Naive thymus-derived CD4-positive, alpha-beta T cell (primary cell): ENCODE results near the gene MBP. TPM values are rescaled to one million over a fixed set of nuclear protein-coding genes. Genes with fewer than 3 reads are reported as not detected.

Source experiments
- ATAC-seq: fragments of 150-1000 bp; cut with Tn5 transposase; 2 replicates; pipeline ENCODE4 v1.10.0; 2021; ENCODE audit warnings: mild to moderate bottlenecking, moderate library complexity
- CTCF ChIA-PET: fragments of 350-600 bp; sonication (Branson Sonifier 250); formaldehyde crosslinking; loops from one replicate; lab custom pipeline; 2021; ENCODE audit warnings: antibody characterized with exemption; lab: Charles Lee
- POLR2A ChIA-PET: fragments of 350-600 bp; sonication (Branson Sonifier 250); formaldehyde crosslinking; loops from one replicate; lab custom pipeline; 2021; ENCODE audit warnings: antibody characterized with exemption, inconsistent platforms; lab: Charles Lee
- DNase-seq, 9 donors: peaks; one replicate each; pipeline versions ENCODE4 v3.0.0 to v3.0.0-alpha.2; 2020 to 2022; ENCODE audit warnings: mixed read lengths in 1 of 9
- H3K27ac ChIP-seq: one replicate; pipeline ENCODE4 v1.7.0; 2013; ENCODE audit warnings: mild to moderate bottlenecking, low read depth, low read length, moderate library complexity
- H3K27me3 ChIP-seq, 2 donors: one replicate each; pipeline ENCODE4 v1.7.0; 2013; ENCODE audit warnings: low read length in 2 of 2, mild to moderate bottlenecking in 2 of 2, moderate library complexity in 2 of 2; ENCODE audit not compliant: control insufficient read depth in 2 of 2, insufficient read depth in 2 of 2
- H3K36me3 ChIP-seq, 3 experiments: 1 replicate in 2 of 3; 2 replicates in 1 of 3; pipeline ENCODE4 v1.7.0; 2013; ENCODE audit warnings: low read length in 3 of 3, mild to moderate bottlenecking in 3 of 3, moderate library complexity in 1 of 3; ENCODE audit not compliant: insufficient read depth in 3 of 3, control insufficient read depth in 2 of 3
- H3K4me1 ChIP-seq, 2 donors: one replicate each; pipeline ENCODE4 v1.7.0; 2013; ENCODE audit warnings: low read length in 2 of 2, mild to moderate bottlenecking in 2 of 2, moderate library complexity in 1 of 2; ENCODE audit not compliant: control insufficient read depth in 2 of 2, insufficient read depth in 2 of 2
- H3K4me3 ChIP-seq: 2 replicates; pipeline ENCODE4 v1.7.0; 2013; ENCODE audit warnings: mild to moderate bottlenecking, low read length
- H3K9me3 ChIP-seq, 3 experiments: 1 replicate in 2 of 3; 2 replicates in 1 of 3; pipeline ENCODE4 v1.7.0; 2013; ENCODE audit warnings: low read length in 3 of 3; ENCODE audit not compliant: control insufficient read depth in 2 of 3
- H3K27ac Mint-ChIP-seq, 9 donors: one replicate each; pipeline ENCODE4 v1.8.0; 2020 to 2022; ENCODE audit warnings: mixed read lengths in 9 of 9, mild to moderate bottlenecking in 8 of 9, moderate library complexity in 5 of 9, inconsistent platforms in 2 of 9
- H3K27me3 Mint-ChIP-seq, 5 donors: one replicate each; pipeline ENCODE4 v1.8.0; 2021 to 2022; ENCODE audit warnings: mixed read lengths in 5 of 5, mild to moderate bottlenecking in 1 of 5
- H3K36me3 Mint-ChIP-seq, 5 donors: one replicate each; pipeline ENCODE4 v1.8.0; 2020 to 2022; ENCODE audit warnings: mixed read lengths in 5 of 5, mild to moderate bottlenecking in 3 of 5, inconsistent platforms in 1 of 5
- H3K4me1 Mint-ChIP-seq, 7 donors: one replicate each; pipeline ENCODE4 v1.8.0; 2020 to 2022; ENCODE audit warnings: mixed read lengths in 7 of 7, mild to moderate bottlenecking in 3 of 7, inconsistent platforms in 1 of 7
- H3K4me3 Mint-ChIP-seq, 10 donors: one replicate each; pipeline ENCODE4 v1.8.0; 2020 to 2022; ENCODE audit warnings: mild to moderate bottlenecking in 10 of 10, mixed read lengths in 10 of 10, moderate library complexity in 6 of 10, inconsistent platforms in 2 of 10
- H3K9me3 Mint-ChIP-seq, 11 donors: one replicate each; pipeline ENCODE4 v1.8.0; 2020 to 2022; ENCODE audit warnings: mixed read lengths in 11 of 11, mild to moderate bottlenecking in 4 of 11, inconsistent platforms in 1 of 11, moderate library complexity in 1 of 11
- intact Hi-C, 2 donors: fragments of 100-400 bp; cut with micrococcal nuclease; formaldehyde crosslinking; loops; one replicate each; pipeline ENCODE4 v1.15.1; 2023
- polyA plus RNA-seq, 2 donors: library from polyadenylated mRNA; unstranded; fragments of 300-500 nt; fragmentation: Illumina TruSeq; gene quantifications; one replicate each; pipeline ENCODE4 v1.2.3, GENCODE V29; 2021
- total RNA-seq, 6 experiments: library from RNA in 5 of 6; stranded (reverse) in 5 of 6; gene quantifications; 1 replicate in 5 of 6; 2 replicates in 1 of 6; pipeline ENCODE4 v1.2.3 and lab custom pipeline; 2021 to 2026

The MBP gene
- total and polyA plus RNA-seq, 7 experiments from 2014 or later, result 88.3 to 152 (median 107) TPM

DNA sequence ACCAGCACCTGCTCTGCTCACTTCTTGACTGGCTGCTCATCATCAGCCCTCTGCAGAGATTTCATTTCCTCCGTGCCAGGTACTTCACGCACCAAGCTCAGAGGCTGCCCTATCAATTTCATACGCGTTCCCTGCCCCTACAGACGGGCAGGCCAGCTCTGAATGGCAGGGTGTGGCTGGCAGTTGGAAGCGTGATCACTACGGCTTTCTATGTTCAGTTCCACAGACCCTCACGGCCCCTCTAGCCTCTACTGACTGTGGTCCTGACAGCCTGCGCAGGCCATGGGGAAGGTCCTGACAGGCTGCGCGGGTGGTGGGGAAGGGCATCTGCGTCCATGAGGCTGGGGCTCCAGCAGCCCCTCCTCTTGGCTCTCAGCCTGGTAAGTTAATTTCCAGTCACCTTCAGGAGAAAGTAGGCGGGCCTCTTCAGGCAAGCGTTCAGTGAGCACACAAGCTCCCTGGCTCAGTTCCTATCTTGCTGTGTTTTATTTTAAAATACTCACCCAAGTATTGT is 155.4 kb downstream of the MBP start:
- H3K4me1 ChIP-seq, result no peaks in the 10 kb centered on the region
- Mint-ChIP-seq H3K4me3 (no peak overlapping the region), H3K36me3 (peaks cover 0 to 4% (median 0%) of the 10 kb centered on the region in 5 donors), H3K9me3 (no peaks in the 10 kb centered on the region), H3K27me3 (no peaks in the 10 kb centered on the region), H3K4me1 (peaks cover 0 to 1% (median 0%) of the 10 kb centered on the region in 7 donors), H3K27ac (no peak overlapping the region)
- intact Hi-C loops, result no loop called here
- H3K36me3 ChIP-seq, result no peaks in the 10 kb centered on the region
- POLR2A ChIA-PET, result no interaction called here
- no peak overlapping the region for H3K27ac ChIP-seq
- H3K9me3 ChIP-seq, result no peaks in the 10 kb centered on the region
- no peaks in the 10 kb centered on the region for H3K27me3 ChIP-seq
- CTCF ChIA-PET, result interaction anchor here (0.8 kb wide), 1 partner anchor 174 kb away, joined by 3 read pairs; no protein-coding TSS in a partner anchor
- ATAC-seq, result no peak
- H3K4me3 ChIP-seq, result no peak overlapping the region
- DNase-seq, result no peak

DNA sequence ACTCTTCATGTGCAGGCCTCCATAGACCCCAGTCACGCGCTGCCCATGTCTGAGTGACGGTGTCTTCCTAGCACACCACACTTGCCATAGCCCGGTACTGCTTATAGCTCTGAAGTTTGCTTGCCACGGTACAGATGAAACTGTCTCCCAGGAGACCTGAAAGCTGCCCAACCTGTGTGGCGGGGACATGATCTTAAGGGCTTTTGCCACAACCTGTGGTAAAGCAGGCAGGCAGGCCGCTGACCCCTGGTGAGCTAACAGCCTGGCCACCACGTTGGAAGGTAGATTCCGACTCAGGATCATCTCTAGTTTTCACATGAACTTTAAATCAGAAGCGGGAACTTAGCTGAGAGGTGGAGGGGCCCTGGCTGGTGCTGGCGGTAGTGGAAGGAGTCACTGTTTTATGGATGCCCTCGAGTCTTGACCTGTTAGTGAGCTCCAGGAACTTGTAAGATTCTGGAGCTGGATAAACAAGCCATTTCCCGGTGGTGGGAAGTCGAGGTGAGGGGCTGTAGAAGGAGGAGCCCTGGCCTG is 156.9 kb downstream of the MBP start:
- Mint-ChIP-seq H3K9me3 (no peaks in the 10 kb centered on the region), H3K36me3 (peaks cover 0 to 4% (median 0%) of the 10 kb centered on the region in 5 donors), H3K4me1 (peaks cover 0 to 10% (median 5%) of the 10 kb centered on the region in 7 donors), H3K4me3 (no peak overlapping the region), H3K27me3 (no peaks in the 10 kb centered on the region), H3K27ac (peak overlapping the region in 1 of 9 donors; percentile 53)
- H3K4me3 ChIP-seq, result no peak overlapping the region
- H3K4me1 ChIP-seq, result peaks cover 0 to 2% of the 10 kb centered on the region in 2 donors
- ATAC-seq, result no peak
- ChIA-PET CTCF (no interaction called here), POLR2A (interaction anchor here (0.8 kb wide), 1 partner anchor 132 kb away, joined by 7 read pairs; no protein-coding TSS in a partner anchor)
- no peak for DNase-seq
- H3K27me3 ChIP-seq, result no peaks in the 10 kb centered on the region
- intact Hi-C loops, result no loop called here
- no peaks in the 10 kb centered on the region for H3K36me3 ChIP-seq
- no peak overlapping the region for H3K27ac ChIP-seq
- H3K9me3 ChIP-seq, result no peaks in the 10 kb centered on the region

DNA sequence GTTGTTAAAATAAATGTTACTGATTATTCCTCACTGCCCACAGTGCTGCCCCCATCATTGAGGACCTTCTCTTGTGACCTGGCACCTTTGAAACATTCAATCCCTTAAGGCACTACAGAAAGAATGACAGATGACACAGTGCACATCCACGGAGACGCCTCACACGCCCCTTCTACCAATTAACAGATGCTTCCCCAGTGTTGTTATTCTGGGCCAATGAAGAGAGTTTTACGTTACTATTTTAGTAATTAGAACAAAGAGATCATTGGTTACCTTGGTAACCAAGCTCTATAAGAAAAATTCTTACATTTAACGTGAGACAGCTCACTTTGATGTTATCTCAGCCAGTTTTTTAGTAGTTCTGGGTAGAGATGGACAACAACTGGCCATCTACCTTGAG is 158.2 kb downstream of the MBP start:
- Mint-ChIP-seq H3K36me3 (peaks cover 0 to 4% (median 0%) of the 10 kb centered on the region in 5 donors), H3K9me3 (no peaks in the 10 kb centered on the region), H3K4me3 (no peak overlapping the region), H3K4me1 (peaks cover 0 to 14% (median 5%) of the 10 kb centered on the region in 7 donors), H3K27me3 (no peaks in the 10 kb centered on the region), H3K27ac (peak overlapping the region in 1 of 9 donors; percentile 1)
- ChIA-PET CTCF (no interaction called here), POLR2A (no interaction called here)
- ATAC-seq (no peak), DNase-seq (no peak)
- H3K27me3 ChIP-seq, result no peaks in the 10 kb centered on the region
- H3K9me3 ChIP-seq, result no peaks in the 10 kb centered on the region
- intact Hi-C loops, result no loop called here
- peaks cover 0 to 2% of the 10 kb centered on the region in 2 donors for H3K4me1 ChIP-seq
- H3K4me3 ChIP-seq, result no peak overlapping the region
- no peak overlapping the region for H3K27ac ChIP-seq
- H3K36me3 ChIP-seq, result no peaks in the 10 kb centered on the region

DNA sequence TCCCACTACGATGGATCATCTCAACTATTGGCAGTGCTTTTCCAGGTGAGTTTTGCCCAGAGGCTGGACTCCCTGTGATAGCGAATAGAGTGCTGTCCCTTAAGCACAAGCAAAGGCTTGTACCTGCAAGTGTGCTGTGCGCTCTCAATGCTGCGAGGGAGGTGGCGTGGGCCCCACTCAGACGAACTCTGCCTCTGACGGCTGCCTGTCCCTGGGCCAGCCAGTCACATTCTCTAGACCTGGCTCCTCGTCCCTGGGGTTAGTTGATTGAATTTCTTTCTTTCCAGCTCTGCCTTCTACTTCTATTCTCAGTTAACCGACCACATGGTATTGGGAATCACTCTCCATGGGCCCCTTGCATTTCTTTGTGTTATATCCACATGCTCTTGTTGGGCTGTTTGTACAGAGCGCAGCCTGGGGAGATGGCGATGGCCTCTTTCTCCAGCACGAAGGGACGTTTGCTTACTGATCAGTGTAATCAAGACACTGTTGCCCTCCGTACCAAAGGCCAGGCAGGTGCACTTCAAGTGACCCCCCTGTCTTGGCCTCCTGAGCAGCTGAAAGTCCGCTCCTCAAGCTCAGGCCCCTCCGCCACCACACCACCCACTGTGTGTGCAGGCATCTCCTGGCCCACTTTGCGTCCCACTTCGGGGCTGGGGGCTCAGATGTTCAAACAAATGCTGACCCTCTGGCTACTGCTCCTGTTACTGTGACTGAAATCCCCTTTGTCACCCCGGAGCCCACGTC is 158.9 kb downstream of the MBP start:
- ATAC-seq (no peak), DNase-seq (no peak)
- intact Hi-C loops, result no loop called here
- ChIA-PET POLR2A (no interaction called here), CTCF (no interaction called here)
- Histone ChIP-seq H3K27me3 (no peaks in the 10 kb centered on the region), H3K4me1 (peaks cover 0 to 2% of the 10 kb centered on the region in 2 donors), H3K36me3 (peaks cover 0 to 4% (median 0%) of the 10 kb centered on the region in 3 experiments), H3K27ac (no peak overlapping the region), H3K4me3 (no peak overlapping the region), H3K9me3 (no peaks in the 10 kb centered on the region)
- Mint-ChIP-seq H3K4me1 (peaks cover 0 to 14% (median 5%) of the 10 kb centered on the region in 7 donors), H3K27ac (peak overlapping the region in 1 of 9 donors; percentile 3), H3K4me3 (no peak overlapping the region), H3K36me3 (peaks cover 0 to 8% (median 3%) of the 10 kb centered on the region in 5 donors), H3K27me3 (no peaks in the 10 kb centered on the region), H3K9me3 (no peaks in the 10 kb centered on the region)

DNA sequence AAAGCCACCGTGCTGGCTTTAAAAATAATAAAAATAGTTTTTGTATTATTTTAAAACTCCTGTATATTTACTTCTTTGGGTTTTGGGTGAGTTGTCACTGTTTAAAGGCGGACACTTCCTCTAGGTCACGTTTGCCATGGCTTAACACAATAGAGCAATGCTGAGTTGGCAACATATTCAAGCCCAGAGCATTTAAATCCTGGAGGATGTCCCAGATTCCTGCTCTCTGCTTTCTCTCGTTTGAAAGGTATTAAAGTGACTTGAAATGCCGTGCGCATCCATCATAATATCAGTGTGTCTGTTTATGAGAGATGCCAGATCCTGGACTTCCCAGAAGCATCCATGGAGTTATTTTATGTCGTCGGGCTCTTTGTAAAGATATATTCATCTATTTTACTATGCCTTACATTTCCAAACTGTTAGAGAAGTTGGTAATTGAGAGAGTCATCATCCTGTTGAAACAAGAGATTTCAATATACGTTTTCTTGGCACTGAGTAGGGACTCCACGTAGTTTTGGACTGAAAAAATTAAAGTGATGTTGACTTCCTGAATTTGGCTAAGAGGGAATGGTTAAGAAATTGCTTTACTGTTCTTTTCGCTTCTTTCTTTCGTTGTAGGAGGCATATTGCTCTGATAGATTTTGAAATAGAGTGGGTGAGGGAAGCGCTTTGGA is 159.6 kb downstream of the MBP start:
- no peak overlapping the region for H3K4me3 Mint-ChIP-seq
- peaks cover 0 to 14% (median 5%) of the 10 kb centered on the region in 7 donors for H3K4me1 Mint-ChIP-seq
- peaks cover 0 to 10% (median 4%) of the 10 kb centered on the region in 5 donors for H3K36me3 Mint-ChIP-seq
- Histone ChIP-seq H3K4me3 (no peak overlapping the region), H3K27me3 (no peaks in the 10 kb centered on the region), H3K27ac (no peak overlapping the region), H3K4me1 (peaks cover 0 to 2% of the 10 kb centered on the region in 2 donors), H3K36me3 (peaks cover 0 to 6% (median 0%) of the 10 kb centered on the region in 3 experiments), H3K9me3 (no peaks in the 10 kb centered on the region)
- DNase-seq, result no peak
- CTCF ChIA-PET, result no interaction called here
- no peaks in the 10 kb centered on the region for H3K27me3 Mint-ChIP-seq
- POLR2A ChIA-PET, result interaction anchor here (0.5 kb wide), 1 partner anchor 1747 kb away, joined by 3 read pairs; no protein-coding TSS in a partner anchor
- no peak for ATAC-seq
- peak overlapping the region in 1 of 9 donors; percentile 3 for H3K27ac Mint-ChIP-seq
- no peaks in the 10 kb centered on the region for H3K9me3 Mint-ChIP-seq
- intact Hi-C loops, result no loop called here

DNA sequence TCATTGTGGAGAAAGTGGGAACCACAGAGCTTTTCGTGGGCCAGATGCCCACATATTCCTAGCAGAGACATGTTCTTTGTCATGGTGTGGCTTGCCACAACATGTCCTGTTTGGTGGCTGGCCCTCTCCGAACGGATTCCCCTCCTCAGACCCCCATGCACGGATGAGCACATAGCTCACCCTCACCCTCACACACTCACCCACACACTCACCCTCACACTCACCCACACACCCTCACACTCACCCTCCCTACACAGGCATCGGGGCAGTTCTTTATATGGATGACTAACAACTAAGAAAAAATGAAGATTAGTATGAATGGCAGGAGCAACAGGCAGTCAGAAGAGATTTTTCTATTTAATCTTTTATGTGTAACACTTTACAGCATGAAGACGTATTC is 160.3 kb downstream of the MBP start:
- intact Hi-C loops, result no loop called here
- Mint-ChIP-seq H3K27me3 (no peaks in the 10 kb centered on the region), H3K4me3 (no peak overlapping the region), H3K4me1 (peaks cover 0 to 14% (median 5%) of the 10 kb centered on the region in 7 donors), H3K9me3 (no peaks in the 10 kb centered on the region), H3K27ac (peak overlapping the region in 1 of 9 donors; percentile 8), H3K36me3 (peaks cover 0 to 10% (median 4%) of the 10 kb centered on the region in 5 donors)
- Histone ChIP-seq H3K27me3 (no peaks in the 10 kb centered on the region), H3K4me1 (peaks cover 0 to 2% of the 10 kb centered on the region in 2 donors), H3K9me3 (no peaks in the 10 kb centered on the region), H3K36me3 (peaks cover 0 to 6% (median 0%) of the 10 kb centered on the region in 3 experiments), H3K4me3 (no peak overlapping the region), H3K27ac (no peak overlapping the region)
- ChIA-PET POLR2A (interaction anchor here (0.5 kb wide), 1 partner anchor 1746 kb away, joined by 3 read pairs; no protein-coding TSS in a partner anchor), CTCF (interaction anchor here (0.6 kb wide), 1 partner anchor 8 kb away, joined by 3 read pairs; no protein-coding TSS in a partner anchor)
- DNase-seq (no peak), ATAC-seq (no peak)
